A549 (cell line): Measurements from ENCODE around the gene BNC2. TPM values are rescaled to one million over a fixed set of nuclear protein-coding genes. Genes with fewer than 3 reads are reported as not detected.

Experiments used
- ATAC-seq, 2 experiments: fragments of 200-7000 bp in 1 of 2; fragments of >200 bp in 1 of 2; cut with Nextera tagmentation in 1 of 2; cut with Tn5 transposase in 1 of 2; 3 replicates each; pipeline versions ENCODE4 v1.8.0 to v1.9.1; 2018 to 2020; ENCODE audit warnings: mild to moderate bottlenecking in 1 of 2, moderate library complexity in 1 of 2
- CTCF ChIA-PET: fragments of 300-600 bp; sonication (Branson Sonifier 250); formaldehyde crosslinking; extraction: SDS; loops from one replicate; lab custom pipeline; 2021; ENCODE audit warnings: antibody characterized with exemption, inconsistent platforms; lab: Yijun Ruan, JAX
- POLR2A ChIA-PET: fragments of 350-600 bp; formaldehyde crosslinking; extraction: SDS; loops from one replicate; lab custom pipeline; 2021; ENCODE audit warnings: antibody characterized with exemption, inconsistent platforms; lab: Yijun Ruan, JAX
- DNase-seq, 2 experiments: peaks; one replicate each; pipeline versions ENCODE4 v3.0.0 to v3.0.0-alpha.2; 2011 to 2016; ENCODE audit warnings: low read depth in 1 of 2, low spot score in 1 of 2
- FAIRE-seq: peaks from 2 replicates; lab custom pipeline; 2011; peaks lifted over from hg19 to GRCh38; lab: Jason Lieb, UNC
- H3K27ac ChIP-seq, 2 experiments: fragments of >200 bp; sonication (Bioruptor Twin); formaldehyde crosslinking; 3 replicates each; pipeline ENCODE4 v1.5.1; 2016 to 2017
- H3K4me1 ChIP-seq: fragments of >200 bp; sonication (Bioruptor Twin); formaldehyde crosslinking; 3 replicates; pipeline ENCODE4 v1.6.1; 2016
- H3K4me2 ChIP-seq: fragments of >200 bp; sonication (Bioruptor Twin); formaldehyde crosslinking; 3 replicates; pipeline ENCODE4 v1.6.1; 2016
- H3K4me3 ChIP-seq: fragments of >200 bp; sonication (Bioruptor Twin); formaldehyde crosslinking; 3 replicates; pipeline ENCODE4 v1.5.1; 2016
- H3K9me3 ChIP-seq: fragments of >200 bp; sonication (Bioruptor Twin); formaldehyde crosslinking; 3 replicates; pipeline ENCODE4 v1.6.1; 2016
- CHD4 ChIP-seq: fragments of 200-600 bp; sonication (generic); IDR thresholded peaks from 2 replicates; pipeline ENCODE4 v1.6.1; 2016; ENCODE audit warnings: antibody characterized with exemption, mild to moderate bottlenecking, borderline replicate concordance
- EHF ChIP-seq: fragments of 250-450 bp; sonication (Bioruptor Pico); IDR thresholded peaks from 2 replicates; pipeline ENCODE4 v1.5.0; 2020; ENCODE audit warnings: mild to moderate bottlenecking
- EP300 ChIP-seq, 2 experiments: fragments of >200 bp; sonication (Bioruptor Twin); formaldehyde crosslinking; IDR thresholded peaks; 2 replicates in 1 of 2; 3 replicates in 1 of 2; pipeline ENCODE4 v1.6.1; 2016 to 2017
- ESRRA ChIP-seq: fragments of 150-350 bp; IDR thresholded peaks from 2 replicates; pipeline ENCODE4 v1.6.1; 2014; ENCODE audit warnings: mild to moderate bottlenecking, low read length, borderline replicate concordance
- FOSB ChIP-seq: fragments of 250-450 bp; sonication (Bioruptor Pico); IDR thresholded peaks from 2 replicates; pipeline ENCODE4 v1.5.0; 2020; ENCODE audit warnings: mild to moderate bottlenecking, moderate library complexity
- FOSL2 ChIP-seq, 2 experiments: fragments of 450-650 bp in 1 of 2; fragments of >200 bp in 1 of 2; sonication (Bioruptor Twin) in 1 of 2; formaldehyde crosslinking; IDR thresholded peaks; 2 replicates each; pipeline versions ENCODE4 v1.5.0 to v1.6.1; 2016 to 2020; ENCODE audit warnings: mild to moderate bottlenecking in 1 of 2, moderate library complexity in 1 of 2
- HDAC2 ChIP-seq: fragments of 200-600 bp; sonication (generic); IDR thresholded peaks from 2 replicates; pipeline ENCODE4 v1.6.1; 2016
- HEYL ChIP-seq: fragments of 250-450 bp; sonication (Bioruptor Pico); IDR thresholded peaks from 2 replicates; pipeline ENCODE4 v1.8.0; 2021; ENCODE audit warnings: mild to moderate bottlenecking, moderate library complexity
- HOXA7 ChIP-seq: fragments of 250-450 bp; sonication (Bioruptor Pico); IDR thresholded peaks from 2 replicates; pipeline ENCODE4 v1.5.0; 2020; ENCODE audit warnings: mild to moderate bottlenecking, moderate library complexity
- HOXB13 ChIP-seq: fragments of 250-450 bp; sonication (Bioruptor Pico); IDR thresholded peaks from 2 replicates; pipeline ENCODE4 v1.5.0; 2020; ENCODE audit warnings: low read depth, mild to moderate bottlenecking, moderate library complexity
- KDM5A ChIP-seq: fragments of 200-600 bp; sonication (generic); IDR thresholded peaks from 2 replicates; pipeline ENCODE4 v1.6.1; 2016; ENCODE audit warnings: antibody characterized with exemption, mild to moderate bottlenecking
- MAFK ChIP-seq: fragments of 450-650 bp; IDR thresholded peaks from 2 replicates; pipeline ENCODE4 v1.6.1; 2014; ENCODE audit not compliant: partially characterized antibody
- MAZ ChIP-seq: fragments of 150-350 bp; IDR thresholded peaks from 2 replicates; pipeline ENCODE4 v1.6.1; 2014; ENCODE audit warnings: antibody characterized with exemption, low read depth, low read length, borderline replicate concordance
- NPAS2 ChIP-seq: fragments of 250-450 bp; sonication (Bioruptor Pico); IDR thresholded peaks from 2 replicates; pipeline ENCODE4 v1.8.0; 2022; ENCODE audit warnings: mild to moderate bottlenecking, moderate library complexity, borderline replicate concordance
- RAD21 ChIP-seq, 2 experiments: fragments of >200 bp in 1 of 2; sonication (Bioruptor Twin) in 1 of 2; formaldehyde crosslinking in 1 of 2; IDR thresholded peaks in 1 of 2; conservative IDR thresholded peaks in 1 of 2; 2 replicates in 1 of 2; 3 replicates in 1 of 2; pipeline ENCODE4 v1.6.1; 2012 to 2018; ENCODE audit warnings: inconsistent platforms in 1 of 2
- RCOR1 ChIP-seq: fragments of 150-350 bp; IDR thresholded peaks from 2 replicates; pipeline ENCODE4 v1.6.1; 2014; ENCODE audit warnings: antibody characterized with exemption, low read length, low read depth
- REST ChIP-seq: fragments of 200-600 bp; sonication (generic); IDR thresholded peaks from 2 replicates; pipeline ENCODE4 v1.6.1; 2016; ENCODE audit warnings: antibody characterized with exemption, mild to moderate bottlenecking, moderate library complexity
- RFX5 ChIP-seq: fragments of 450-650 bp; IDR thresholded peaks from 2 replicates; pipeline ENCODE4 v1.7.1; 2014; ENCODE audit warnings: antibody characterized with exemption, mild to moderate bottlenecking, moderate library complexity
- SREBF2 ChIP-seq: fragments of 450-650 bp; IDR thresholded peaks from 2 replicates; pipeline ENCODE4 v1.6.1; 2014; ENCODE audit warnings: mild to moderate bottlenecking, moderate library complexity
- TFCP2L1 ChIP-seq: fragments of 250-450 bp; sonication (Bioruptor Pico); IDR thresholded peaks from 2 replicates; pipeline ENCODE4 v1.5.0; 2021; ENCODE audit warnings: mild to moderate bottlenecking
- ZC3H11A ChIP-seq: fragments of 450-650 bp; IDR thresholded peaks from 2 replicates; pipeline ENCODE4 v1.6.1; 2014; ENCODE audit warnings: antibody characterized with exemption, mild to moderate bottlenecking
- ZNF302 ChIP-seq: fragments of 250-450 bp; sonication (Bioruptor Pico); IDR thresholded peaks from 2 replicates; pipeline ENCODE4 v1.9.0; 2021; ENCODE audit warnings: inconsistent platforms, mild to moderate bottlenecking, moderate library complexity
- ZSCAN20 ChIP-seq: fragments of 250-450 bp; sonication (Bioruptor Pico); IDR thresholded peaks from 2 replicates; pipeline ENCODE4 v1.8.0; 2022; ENCODE audit warnings: mild to moderate bottlenecking, moderate library complexity
- WGBS: methylation state at CpG from one replicate; pipeline ENCODE4 v1.1.6; 2017; ENCODE audit errors: missing lambda C conversion rate; 5-methylcytosine and 5-hydroxymethylcytosine counted together
- polyA plus RNA-seq, 4 experiments: library from polyadenylated mRNA; depleted of rRNA in 3 of 4; stranded (reverse); fragments of >200 nt; fragmentation: RNase III in 1 of 4; extraction: RNeasy Plus Mini Kit Qiagen cat#74134 plus additional on column Dnase treatment in 1 of 4; gene quantifications; 2 replicates in 3 of 4; 3 replicates in 1 of 4; pipeline ENCODE4 v1.2.3, GENCODE V29; 2011 to 2017
- TF ChIP-seq, protein P1 (sequence below): fragments of 250-450 bp; sonication (Bioruptor Pico); IDR thresholded peaks from 2 replicates; pipeline ENCODE4 v1.5.0; 2020; ENCODE audit warnings: low read depth, mild to moderate bottlenecking, moderate library complexity
- TF ChIP-seq, protein P2 (sequence below): IDR thresholded peaks from 2 replicates; pipeline ENCODE4 v1.6.1; 2012
- TF ChIP-seq, protein P3 (sequence below): fragments of 250-450 bp; sonication (Bioruptor Pico); IDR thresholded peaks from 2 replicates; pipeline ENCODE4 v1.5.0; 2021; ENCODE audit warnings: mild to moderate bottlenecking, moderate library complexity, borderline replicate concordance

BNC2 gene
- polyA plus RNA-seq, 2 of the 4 experiments (the other 2 are of a cell fraction) = 6.2 to 7.5 TPM

DNA sequence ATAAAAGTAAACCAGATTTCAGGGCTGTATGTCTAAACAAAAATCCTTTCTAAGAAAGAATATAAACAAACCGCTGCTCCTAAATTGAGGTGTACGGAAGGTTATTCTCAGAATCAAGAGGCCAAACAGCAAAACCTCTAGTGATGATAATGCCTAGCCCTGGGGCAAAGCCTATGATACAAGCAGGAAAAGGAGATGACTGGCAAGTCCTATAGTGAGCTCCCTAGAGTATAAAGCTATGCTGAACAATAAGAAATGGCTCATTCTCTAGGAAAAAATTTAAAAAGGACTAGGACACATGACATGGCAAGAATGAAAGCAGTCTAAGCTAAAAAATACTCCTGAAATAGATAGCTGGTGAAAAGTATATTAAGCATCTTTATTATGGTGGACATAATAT lies 187.1 kb downstream of the BNC2 start:
- H3K4me2 ChIP-seq = no peak overlapping the region
- no peak for FAIRE-seq
- ChIA-PET POLR2A (no interaction called here), CTCF (no interaction called here)
- no peak for ATAC-seq
- no peaks in the 10 kb centered on the region for H3K9me3 ChIP-seq
- no peak for DNase-seq
- no peak overlapping the region for H3K4me3 ChIP-seq
- WGBS = 94% methylated on average over 2 of the region's 2 CpGs
- TF ChIP-seq RCOR1 (no peak), HEYL (CRISPR knock-in tag) (no peak), MAFK (no peak), KDM5A (no peak), TFCP2L1 (CRISPR knock-in tag) (no peak), ZNF302 (CRISPR knock-in tag) (no peak), EP300 (IDR thresholded peaks at IDR 0.05) (no peak), ESRRA (no peak), MAZ (no peak)
- TF ChIP-seq, protein P1, sequence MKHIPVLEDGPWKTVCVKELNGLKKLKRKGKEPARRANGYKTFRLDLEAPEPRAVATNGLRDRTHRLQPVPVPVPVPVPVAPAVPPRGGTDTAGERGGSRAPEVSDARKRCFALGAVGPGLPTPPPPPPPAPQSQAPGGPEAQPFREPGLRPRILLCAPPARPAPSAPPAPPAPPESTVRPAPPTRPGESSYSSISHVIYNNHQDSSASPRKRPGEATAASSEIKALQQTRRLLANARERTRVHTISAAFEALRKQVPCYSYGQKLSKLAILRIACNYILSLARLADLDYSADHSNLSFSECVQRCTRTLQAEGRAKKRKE = no peak
- TF ChIP-seq, protein P2, sequence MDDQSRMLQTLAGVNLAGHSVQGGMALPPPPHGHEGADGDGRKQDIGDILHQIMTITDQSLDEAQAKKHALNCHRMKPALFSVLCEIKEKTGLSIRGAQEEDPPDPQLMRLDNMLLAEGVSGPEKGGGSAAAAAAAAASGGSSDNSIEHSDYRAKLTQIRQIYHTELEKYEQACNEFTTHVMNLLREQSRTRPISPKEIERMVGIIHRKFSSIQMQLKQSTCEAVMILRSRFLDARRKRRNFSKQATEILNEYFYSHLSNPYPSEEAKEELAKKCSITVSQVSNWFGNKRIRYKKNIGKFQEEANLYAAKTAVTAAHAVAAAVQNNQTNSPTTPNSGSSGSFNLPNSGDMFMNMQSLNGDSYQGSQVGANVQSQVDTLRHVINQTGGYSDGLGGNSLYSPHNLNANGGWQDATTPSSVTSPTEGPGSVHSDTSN = no peak
- H3K27ac ChIP-seq = no peak overlapping the region
- peaks cover under 1% of the 10 kb centered on the region for H3K4me1 ChIP-seq

DNA sequence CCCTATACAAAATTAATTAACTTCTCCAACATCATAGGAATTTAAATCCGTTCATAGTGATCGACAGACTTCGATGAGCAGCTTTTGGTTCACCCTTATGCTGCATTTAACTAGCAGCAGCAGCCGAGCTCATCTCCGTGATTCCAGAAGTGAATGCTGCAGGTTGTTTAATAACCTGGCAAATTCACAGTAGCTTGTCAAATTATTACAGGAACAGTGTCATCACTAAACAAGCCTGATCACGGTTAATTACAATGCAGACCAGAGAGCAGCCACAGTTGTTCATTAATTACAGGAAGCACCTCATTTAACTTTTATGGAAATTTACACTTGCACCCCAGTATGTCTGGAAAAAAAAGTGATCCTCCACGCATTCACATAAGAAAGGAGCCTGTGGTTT lies 188.2 kb downstream of the BNC2 start:
- no peak overlapping the region for H3K27ac ChIP-seq
- no peak for FAIRE-seq
- CTCF ChIA-PET = interaction anchor here (0.6 to 1.1 kb wide), 3 partner anchors 25 to 584 kb away, joined by 3 read pairs; no protein-coding TSS in a partner anchor
- H3K4me1 ChIP-seq = no peaks in the 10 kb centered on the region
- no peak overlapping the region for H3K4me2 ChIP-seq
- DNase-seq = no peak
- no peak for TF ChIP-seq HOXB13 (CRISPR knock-in tag)
- no peak for TF ChIP-seq RAD21 (conservative IDR thresholded peaks at IDR 0.05 in 1 of 2, IDR thresholded peaks at IDR 0.05 in 1 of 2)
- no peak for TF ChIP-seq ZC3H11A
- no peak for TF ChIP-seq EHF
- no peak for TF ChIP-seq HOXA7 (CRISPR knock-in tag)
- TF ChIP-seq ZSCAN20 = no peak
- TF ChIP-seq, protein P1 = no peak
- no peak for TF ChIP-seq FOSB (CRISPR knock-in tag)
- no peak for TF ChIP-seq NPAS2 (CRISPR knock-in tag)
- no peak for TF ChIP-seq RFX5
- 88% methylated on average over 7 of the region's 7 CpGs for WGBS
- no peaks in the 10 kb centered on the region for H3K9me3 ChIP-seq
- POLR2A ChIA-PET = no interaction called here
- no peak for ATAC-seq
- H3K4me3 ChIP-seq = no peak overlapping the region

DNA sequence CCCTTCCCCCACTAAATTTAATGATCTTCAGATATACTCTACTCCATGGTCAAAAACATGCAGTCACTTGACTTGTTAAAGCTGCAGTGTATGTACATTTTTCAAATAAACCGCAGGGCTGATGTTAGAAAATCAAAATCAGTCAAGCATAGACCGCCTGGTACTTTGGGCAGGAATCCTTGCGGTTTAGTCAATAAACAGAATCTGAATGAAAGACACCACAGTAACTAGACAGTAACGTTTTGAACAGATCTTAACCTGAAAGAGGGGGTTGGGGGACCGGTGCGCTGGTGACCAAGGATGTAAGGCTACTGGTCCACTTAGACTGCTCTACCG lies 188.8 kb downstream of the BNC2 start:
- Histone ChIP-seq H3K27ac (no peak overlapping the region), H3K4me1 (no peaks in the 10 kb centered on the region), H3K9me3 (no peaks in the 10 kb centered on the region), H3K4me3 (no peak overlapping the region), H3K4me2 (no peak overlapping the region)
- no peak for FAIRE-seq
- WGBS = 71% methylated on average over 7 of the region's 7 CpGs
- DNase-seq = no peak
- POLR2A ChIA-PET = no interaction called here
- CTCF ChIA-PET = interaction anchor here (0.6 to 1.1 kb wide), 3 partner anchors 24 to 584 kb away, joined by 3 read pairs; no protein-coding TSS in a partner anchor
- no peak for ATAC-seq
- TF ChIP-seq FOSB (CRISPR knock-in tag) = no peak
- TF ChIP-seq HOXA7 (CRISPR knock-in tag) = no peak
- no peak for TF ChIP-seq HDAC2
- no peak for TF ChIP-seq KDM5A
- TF ChIP-seq, protein P3, sequence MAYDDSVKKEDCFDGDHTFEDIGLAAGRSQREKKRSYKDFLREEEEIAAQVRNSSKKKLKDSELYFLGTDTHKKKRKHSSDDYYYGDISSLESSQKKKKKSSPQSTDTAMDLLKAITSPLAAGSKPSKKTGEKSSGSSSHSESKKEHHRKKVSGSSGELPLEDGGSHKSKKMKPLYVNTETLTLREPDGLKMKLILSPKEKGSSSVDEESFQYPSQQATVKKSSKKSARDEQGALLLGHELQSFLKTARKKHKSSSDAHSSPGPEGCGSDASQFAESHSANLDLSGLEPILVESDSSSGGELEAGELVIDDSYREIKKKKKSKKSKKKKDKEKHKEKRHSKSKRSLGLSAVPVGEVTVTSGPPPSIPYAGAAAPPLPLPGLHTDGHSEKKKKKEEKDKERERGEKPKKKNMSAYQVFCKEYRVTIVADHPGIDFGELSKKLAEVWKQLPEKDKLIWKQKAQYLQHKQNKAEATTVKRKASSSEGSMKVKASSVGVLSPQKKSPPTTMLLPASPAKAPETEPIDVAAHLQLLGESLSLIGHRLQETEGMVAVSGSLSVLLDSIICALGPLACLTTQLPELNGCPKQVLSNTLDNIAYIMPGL (CRISPR knock-in tag) = no peak
- no peak for TF ChIP-seq HOXB13 (CRISPR knock-in tag)
- TF ChIP-seq SREBF2 = no peak
- TF ChIP-seq FOSL2 (IDR thresholded peaks at IDR 0.05) = no peak
- no peak for TF ChIP-seq FOSL2 (CRISPR knock-in tag; IDR thresholded peaks at IDR 0.05)
- no peak for TF ChIP-seq CHD4
- TF ChIP-seq REST = no peak
